ENCODE measurements around the gene NECTIN1. TPM values are rescaled to one million over a fixed set of nuclear protein-coding genes. Genes with fewer than 3 reads are reported as not detected.

Gene NECTIN1
- total RNA-seq, 1 experiment from 2014 or later: 23.8 TPM

GRCh38 chr11:119741369-119742262 lies 12.6 kb upstream of the NECTIN1 start:
- ChIA-PET RAD21 (ENCODE audit: low non-redundant PET in 1 of 2, low total read pairs in 2 of 2, uncharacterized antibody in 2 of 2, unreplicated experiment in 2 of 2) (no interaction called here), POLR2A (no interaction called here), CTCF (interaction anchor here (1.1 kb wide), 1 partner anchor 18 kb away, joined by 3 read pairs; no protein-coding TSS in a partner anchor)
- DNase-seq (ENCODE audit: low read depth, low spot score): no peak
- Histone ChIP-seq H3K79me2 (ENCODE audit: insufficient read depth, low read length) (no peaks in the 10 kb centered on the region), H3K9ac (ENCODE audit: low read length) (peak overlapping the region; percentile 46), H3K9me3 (ENCODE audit: control insufficient read depth in 1 of 2, insufficient read depth in 1 of 2, low read depth in 1 of 2, low read length in 2 of 2) (no peaks in the 10 kb centered on the region), H4K20me1 (ENCODE audit: insufficient read depth) (no peaks in the 10 kb centered on the region), H3K4me2 (ENCODE audit: low read length) (peak overlapping the region; percentile 80), H2AFZ (ENCODE audit: low read depth, low read length, poor library complexity, severe bottlenecking) (no peak overlapping the region), H3K4me1 (ENCODE audit: control insufficient read depth in 1 of 2, insufficient read depth in 2 of 2, low read length in 2 of 2) (peaks cover 0 to 11% of the 10 kb centered on the region in 2 experiments; a peak in 2 of 4 replicates), H3K9me2 (ENCODE audit: insufficient read depth) (no peaks in the 10 kb centered on the region), H3K4me3 (replicated peaks in 1 of 2; ENCODE audit: low read depth in 1 of 2, low read length in 2 of 2) (peak overlapping the region; percentile 33 to 53), H3K27me3 (ENCODE audit: insufficient read depth, low read length) (no peaks in the 10 kb centered on the region), H3K27ac (ENCODE audit: low read depth, low read length) (no peak overlapping the region; the same call in 1 of the 2 replicates), H3K36me3 (ENCODE audit: control insufficient read depth in 1 of 2, insufficient read depth in 2 of 2, low read length in 2 of 2) (no peaks in the 10 kb centered on the region)
- no TSS peak for BruUV-seq (replicated peaks)
- peak; percentile 96 for ATAC-seq
- TF ChIP-seq RAD21 (IDR thresholded peaks at IDR 0.05; ENCODE audit: low read depth) (peak; percentile 69), JUND (IDR thresholded peaks at IDR 0.05) (no peak), FOSL1 (IDR thresholded peaks at IDR 0.05; ENCODE audit: low read depth) (no peak), CTCF (IDR thresholded peaks at IDR 0.05 in 2 of 3, conservative IDR thresholded peaks at IDR 0.05 in 1 of 3; ENCODE audit: borderline replicate concordance in 1 of 3, insufficient read depth in 1 of 3, low read depth in 2 of 3, low read length in 2 of 3) (peak; percentile 70 to 94 (median 93)), ZNF274 (IDR thresholded peaks at IDR 0.05; ENCODE audit: low read depth, low read length) (no peak), CEBPB (IDR thresholded peaks at IDR 0.05; ENCODE audit: low read depth) (no peak), CBX3 (IDR thresholded peaks at IDR 0.05; ENCODE audit: low read depth) (no peak), EGR1 (IDR thresholded peaks at IDR 0.05; ENCODE audit: low read depth) (0 out of 2 replicates have a peak, but pooled peaks have one; percentile 26), MAX (IDR thresholded peaks at IDR 0.05) (no peak), YY1 (IDR thresholded peaks at IDR 0.05; ENCODE audit: extremely low read depth, insufficient replicate concordance, low read depth, low read length) (no peak)
- intact Hi-C loops (cut with micrococcal nuclease): loop anchor here (1.0 kb wide), 1 partner anchor 75 kb away; no protein-coding TSS in a partner anchor

Measured in HCT116 (cell line).